ENCODE results near the gene HAUS6. TPM values are rescaled to one million over a fixed set of nuclear protein-coding genes. Genes with fewer than 3 reads are reported as not detected.
A peak's percentile ranks its signal among the peaks of the same experiment; 100 is the strongest.

Gene HAUS6
- total and polyA plus RNA-seq, 2 of the 13 experiments (the other 11 are each of a cell fraction or from before 2014, with no cell fraction given) = 9.8 to 31.1 TPM

DNA sequence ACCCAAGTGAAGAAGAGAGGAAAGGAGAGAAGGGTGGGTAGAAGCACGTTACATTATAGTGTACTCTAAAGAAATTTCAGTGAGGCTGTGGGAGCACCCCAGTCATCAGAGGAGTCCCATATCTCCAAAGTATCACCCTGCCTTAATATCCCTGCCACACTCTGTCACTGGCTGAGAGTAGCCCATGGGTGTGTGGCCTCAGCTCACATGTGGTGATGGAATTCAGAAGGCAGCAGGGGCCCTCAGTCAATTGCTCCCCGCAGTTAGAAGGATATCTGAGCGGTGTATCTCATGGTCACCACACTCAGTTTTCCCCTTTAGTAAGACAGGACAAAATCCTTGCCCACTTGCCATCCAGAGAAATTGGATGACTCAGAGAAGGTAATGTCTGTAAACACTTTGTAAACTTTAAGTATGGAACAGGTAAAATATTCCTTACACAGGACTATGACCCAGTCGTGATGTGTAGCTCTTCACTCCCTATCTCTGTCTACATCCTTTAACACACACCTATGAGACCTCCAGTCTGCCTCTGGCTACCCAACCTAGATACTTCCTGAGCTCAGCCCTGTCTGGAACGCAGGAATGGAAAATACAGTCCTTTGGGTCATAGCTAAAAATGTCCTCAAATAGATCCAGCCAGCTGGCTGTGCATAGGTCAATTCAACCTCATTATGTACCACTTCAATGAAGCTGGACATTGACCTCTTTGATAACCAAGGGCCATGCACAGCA is 48.9 kb upstream of the HAUS6 start (continued):
- TF ChIP-seq, protein P1, sequence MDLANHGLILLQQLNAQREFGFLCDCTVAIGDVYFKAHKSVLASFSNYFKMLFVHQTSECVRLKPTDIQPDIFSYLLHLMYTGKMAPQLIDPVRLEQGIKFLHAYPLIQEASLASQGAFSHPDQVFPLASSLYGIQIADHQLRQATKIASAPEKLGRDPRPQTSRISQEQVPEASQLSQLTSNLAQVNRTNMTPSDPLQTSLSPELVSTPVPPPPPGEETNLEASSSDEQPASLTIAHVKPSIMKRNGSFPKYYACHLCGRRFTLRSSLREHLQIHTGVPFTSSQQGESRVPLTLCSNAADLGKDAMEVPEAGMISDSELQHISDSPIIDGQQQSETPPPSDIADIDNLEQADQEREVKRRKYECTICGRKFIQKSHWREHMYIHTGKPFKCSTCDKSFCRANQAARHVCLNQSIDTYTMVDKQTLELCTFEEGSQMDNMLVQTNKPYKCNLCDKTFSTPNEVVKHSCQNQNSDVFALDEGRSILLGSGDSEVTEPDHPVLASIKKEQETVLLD (CRISPR knock-in tag; IDR thresholded peaks at IDR 0.05; ENCODE audit: low read depth) = no peak
- 0 out of 2 replicates have a peak, but pooled peaks have one; percentile 29 for TF ChIP-seq ZNF788 (CRISPR knock-in tag; IDR thresholded peaks at IDR 0.05; ENCODE audit: borderline replicate concordance)
- no peak for TF ChIP-seq NFE2 (CRISPR knock-in tag; IDR thresholded peaks at IDR 0.05)
- TF ChIP-seq, protein P2, sequence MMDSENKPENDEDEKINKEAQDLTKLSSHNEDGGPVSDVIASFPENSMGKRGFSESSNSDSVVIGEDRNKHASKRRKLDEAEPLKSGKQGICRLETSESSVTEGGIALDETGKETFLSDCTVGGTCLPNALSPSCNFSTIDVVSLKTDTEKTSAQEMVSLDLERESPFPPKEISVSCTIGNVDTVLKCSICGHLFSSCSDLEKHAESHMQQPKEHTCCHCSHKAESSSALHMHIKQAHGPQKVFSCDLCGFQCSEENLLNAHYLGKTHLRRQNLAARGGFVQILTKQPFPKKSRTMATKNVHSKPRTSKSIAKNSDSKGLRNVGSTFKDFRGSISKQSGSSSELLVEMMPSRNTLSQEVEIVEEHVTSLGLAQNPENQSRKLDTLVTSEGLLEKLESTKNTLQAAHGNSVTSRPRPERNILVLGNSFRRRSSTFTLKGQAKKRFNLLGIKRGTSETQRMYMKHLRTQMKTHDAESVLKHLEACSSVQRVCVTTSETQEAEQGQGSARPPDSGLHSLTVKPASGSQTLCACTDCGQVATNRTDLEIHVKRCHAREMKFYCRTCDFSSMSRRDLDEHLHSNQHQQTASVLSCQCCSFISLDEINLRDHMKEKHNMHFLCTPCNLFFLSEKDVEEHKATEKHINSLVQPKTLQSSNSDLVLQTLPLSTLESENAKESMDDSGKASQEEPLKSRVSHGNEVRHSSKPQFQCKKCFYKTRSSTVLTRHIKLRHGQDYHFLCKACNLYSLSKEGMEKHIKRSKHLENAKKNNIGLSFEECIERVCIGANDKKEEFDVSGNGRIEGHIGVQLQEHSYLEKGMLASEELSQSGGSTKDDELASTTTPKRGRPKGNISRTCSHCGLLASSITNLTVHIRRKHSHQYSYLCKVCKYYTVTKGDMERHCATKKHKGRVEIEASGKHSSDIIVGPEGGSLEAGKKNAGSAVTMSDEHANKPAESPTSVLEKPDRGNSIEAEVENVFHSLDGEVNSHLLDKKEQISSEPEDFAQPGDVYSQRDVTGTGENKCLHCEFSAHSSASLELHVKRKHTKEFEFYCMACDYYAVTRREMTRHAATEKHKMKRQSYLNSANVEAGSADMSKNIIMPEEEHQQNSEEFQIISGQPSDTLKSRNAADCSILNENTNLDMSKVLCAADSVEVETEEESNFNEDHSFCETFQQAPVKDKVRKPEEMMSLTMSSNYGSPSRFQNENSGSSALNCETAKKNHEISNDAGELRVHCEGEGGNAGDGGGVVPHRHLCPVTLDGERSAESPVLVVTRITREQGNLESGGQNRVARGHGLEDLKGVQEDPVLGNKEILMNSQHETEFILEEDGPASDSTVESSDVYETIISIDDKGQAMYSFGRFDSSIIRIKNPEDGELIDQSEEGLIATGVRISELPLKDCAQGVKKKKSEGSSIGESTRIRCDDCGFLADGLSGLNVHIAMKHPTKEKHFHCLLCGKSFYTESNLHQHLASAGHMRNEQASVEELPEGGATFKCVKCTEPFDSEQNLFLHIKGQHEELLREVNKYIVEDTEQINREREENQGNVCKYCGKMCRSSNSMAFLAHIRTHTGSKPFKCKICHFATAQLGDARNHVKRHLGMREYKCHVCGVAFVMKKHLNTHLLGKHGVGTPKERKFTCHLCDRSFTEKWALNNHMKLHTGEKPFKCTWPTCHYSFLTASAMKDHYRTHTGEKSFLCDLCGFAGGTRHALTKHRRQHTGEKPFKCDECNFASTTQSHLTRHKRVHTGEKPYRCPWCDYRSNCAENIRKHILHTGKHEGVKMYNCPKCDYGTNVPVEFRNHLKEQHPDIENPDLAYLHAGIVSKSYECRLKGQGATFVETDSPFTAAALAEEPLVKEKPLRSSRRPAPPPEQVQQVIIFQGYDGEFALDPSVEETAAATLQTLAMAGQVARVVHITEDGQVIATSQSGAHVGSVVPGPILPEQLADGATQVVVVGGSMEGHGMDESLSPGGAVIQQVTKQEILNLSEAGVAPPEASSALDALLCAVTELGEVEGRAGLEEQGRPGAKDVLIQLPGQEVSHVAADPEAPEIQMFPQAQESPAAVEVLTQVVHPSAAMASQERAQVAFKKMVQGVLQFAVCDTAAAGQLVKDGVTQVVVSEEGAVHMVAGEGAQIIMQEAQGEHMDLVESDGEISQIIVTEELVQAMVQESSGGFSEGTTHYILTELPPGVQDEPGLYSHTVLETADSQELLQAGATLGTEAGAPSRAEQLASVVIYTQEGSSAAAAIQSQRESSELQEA (CRISPR knock-in tag; IDR thresholded peaks at IDR 0.05; ENCODE audit: not compliant biosample characterization) = no peak
- TF ChIP-seq ZNF451 (CRISPR knock-in tag; IDR thresholded peaks at IDR 0.05) = no peak
- no peak for TF ChIP-seq ZNF564 (CRISPR knock-in tag; IDR thresholded peaks at IDR 0.05)
- 0 out of 2 replicates have a peak, but pooled peaks have one; percentile 36 for TF ChIP-seq JUN (CRISPR knock-in tag; IDR thresholded peaks at IDR 0.05)
- TF ChIP-seq, protein P3, sequence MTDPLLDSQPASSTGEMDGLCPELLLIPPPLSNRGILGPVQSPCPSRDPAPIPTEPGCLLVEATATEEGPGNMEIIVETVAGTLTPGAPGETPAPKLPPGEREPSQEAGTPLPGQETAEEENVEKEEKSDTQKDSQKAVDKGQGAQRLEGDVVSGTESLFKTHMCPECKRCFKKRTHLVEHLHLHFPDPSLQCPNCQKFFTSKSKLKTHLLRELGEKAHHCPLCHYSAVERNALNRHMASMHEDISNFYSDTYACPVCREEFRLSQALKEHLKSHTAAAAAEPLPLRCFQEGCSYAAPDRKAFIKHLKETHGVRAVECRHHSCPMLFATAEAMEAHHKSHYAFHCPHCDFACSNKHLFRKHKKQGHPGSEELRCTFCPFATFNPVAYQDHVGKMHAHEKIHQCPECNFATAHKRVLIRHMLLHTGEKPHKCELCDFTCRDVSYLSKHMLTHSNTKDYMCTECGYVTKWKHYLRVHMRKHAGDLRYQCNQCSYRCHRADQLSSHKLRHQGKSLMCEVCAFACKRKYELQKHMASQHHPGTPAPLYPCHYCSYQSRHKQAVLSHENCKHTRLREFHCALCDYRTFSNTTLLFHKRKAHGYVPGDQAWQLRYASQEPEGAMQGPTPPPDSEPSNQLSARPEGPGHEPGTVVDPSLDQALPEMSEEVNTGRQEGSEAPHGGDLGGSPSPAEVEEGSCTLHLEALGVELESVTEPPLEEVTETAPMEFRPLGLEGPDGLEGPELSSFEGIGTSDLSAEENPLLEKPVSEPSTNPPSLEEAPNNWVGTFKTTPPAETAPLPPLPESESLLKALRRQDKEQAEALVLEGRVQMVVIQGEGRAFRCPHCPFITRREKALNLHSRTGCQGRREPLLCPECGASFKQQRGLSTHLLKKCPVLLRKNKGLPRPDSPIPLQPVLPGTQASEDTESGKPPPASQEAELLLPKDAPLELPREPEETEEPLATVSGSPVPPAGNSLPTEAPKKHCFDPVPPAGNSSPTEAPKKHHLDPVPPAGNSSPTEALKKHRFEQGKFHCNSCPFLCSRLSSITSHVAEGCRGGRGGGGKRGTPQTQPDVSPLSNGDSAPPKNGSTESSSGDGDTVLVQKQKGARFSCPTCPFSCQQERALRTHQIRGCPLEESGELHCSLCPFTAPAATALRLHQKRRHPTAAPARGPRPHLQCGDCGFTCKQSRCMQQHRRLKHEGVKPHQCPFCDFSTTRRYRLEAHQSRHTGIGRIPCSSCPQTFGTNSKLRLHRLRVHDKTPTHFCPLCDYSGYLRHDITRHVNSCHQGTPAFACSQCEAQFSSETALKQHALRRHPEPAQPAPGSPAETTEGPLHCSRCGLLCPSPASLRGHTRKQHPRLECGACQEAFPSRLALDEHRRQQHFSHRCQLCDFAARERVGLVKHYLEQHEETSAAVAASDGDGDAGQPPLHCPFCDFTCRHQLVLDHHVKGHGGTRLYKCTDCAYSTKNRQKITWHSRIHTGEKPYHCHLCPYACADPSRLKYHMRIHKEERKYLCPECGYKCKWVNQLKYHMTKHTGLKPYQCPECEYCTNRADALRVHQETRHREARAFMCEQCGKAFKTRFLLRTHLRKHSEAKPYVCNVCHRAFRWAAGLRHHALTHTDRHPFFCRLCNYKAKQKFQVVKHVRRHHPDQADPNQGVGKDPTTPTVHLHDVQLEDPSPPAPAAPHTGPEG (CRISPR knock-in tag; IDR thresholded peaks at IDR 0.05) = no peak
- TF ChIP-seq FIP1L1 (IDR thresholded peaks at IDR 0.05; ENCODE audit: borderline replicate concordance, insufficient read depth, low read depth, low read length) = no peak
- peak; percentile 61; the same call in 1 of the 2 replicates for TF ChIP-seq ONECUT2 (CRISPR knock-in tag; IDR thresholded peaks at IDR 0.05)
- TF ChIP-seq GABPB1 (CRISPR knock-in tag; IDR thresholded peaks at IDR 0.05) = no peak; the same call in 1 of the 2 replicates

All from HepG2 (cell line).